ENCODE results near the gene MYO15A.

- TF ChIP-seq CTCF (IDR thresholded peaks at IDR 0.05; ENCODE audit: low read length), result no peak
- TF ChIP-seq EZH2 (optimal IDR thresholded peaks at IDR 0.05; ENCODE audit: low read depth, low read length), result no peak
Observed at GRCh38 chr17:18151290-18151689, 42.7 kb downstream of the MYO15A start.
